OCI-LY7 (cell line): ENCODE measurements around the gene CHCHD5. TPM values are rescaled to one million over a fixed set of nuclear protein-coding genes. Genes with fewer than 3 reads are reported as not detected.
A peak's percentile ranks its signal among the peaks of the same experiment; 100 is the strongest.
"Not testable (repeated sequence)": the region's sequence is repeated elsewhere in the genome, so short reads cannot be mapped to it uniquely, and the experiment has no call there.

Experiments
- Bru-seq: library from RNA; stranded (reverse); fragments of 400-500 nt; gene quantifications from one replicate; lab custom pipeline; 2021; lab: Mats Ljungman, UMichigan
- BruChase-seq, 2 experiments: library from RNA; stranded (reverse); fragments of 400-500 nt; gene quantifications; one replicate each; lab custom pipeline; 2021; lab: Mats Ljungman, UMichigan
- BruUV-seq: library from RNA; stranded (reverse); fragments of 400-500 nt; replicated peaks from 2 replicates; lab custom pipeline; 2021; lab: Mats Ljungman, UMichigan
- CTCF ChIA-PET: fragments of 300-600 bp; sonication (Branson Sonifier 250); formaldehyde crosslinking; loops from one replicate; lab custom pipeline; 2022; ENCODE audit warnings: antibody characterized with exemption; ENCODE audit not compliant: unreplicated experiment; lab: Charles Lee
- POLR2A ChIA-PET: fragments of 300-600 bp; sonication (Branson Sonifier 250); formaldehyde crosslinking; loops from one replicate; lab custom pipeline; 2022; ENCODE audit warnings: antibody characterized with exemption; lab: Charles Lee
- DNase-seq: peaks from one replicate; pipeline ENCODE4 v3.0.0-alpha.2; 2015; ENCODE audit warnings: low spot score
- H2AFZ ChIP-seq: fragments of 200-600 bp; sonication (generic), shearing (Covaris generic); 2 replicates; pipeline ENCODE4 v1.6.1; 2014; ENCODE audit warnings: mild to moderate bottlenecking, antibody characterized with exemption, low read length, moderate library complexity
- H3K27ac ChIP-seq: fragments of 200-600 bp; sonication (generic); 2 replicates; pipeline ENCODE4 v1.5.1; 2014; ENCODE audit warnings: mixed run types, low read depth, mild to moderate bottlenecking, moderate library complexity, low read length, inconsistent platforms; ENCODE audit not compliant: poor library complexity, severe bottlenecking
- H3K36me3 ChIP-seq: fragments of 200-600 bp; sonication (generic); 2 replicates; pipeline ENCODE4 v1.6.1; 2014; ENCODE audit warnings: mild to moderate bottlenecking, antibody characterized with exemption, low read length, moderate library complexity, mixed read lengths; ENCODE audit not compliant: insufficient read depth
- H3K4me1 ChIP-seq: fragments of 200-600 bp; sonication (generic); 2 replicates; pipeline ENCODE4 v1.5.1; 2014; ENCODE audit warnings: mild to moderate bottlenecking, low read length; ENCODE audit not compliant: insufficient read depth, poor library complexity, severe bottlenecking
- H3K4me2 ChIP-seq: fragments of 200-600 bp; sonication (generic); 2 replicates; pipeline ENCODE4 v1.6.1; 2014; ENCODE audit warnings: mild to moderate bottlenecking, low read length
- H3K4me3 ChIP-seq: fragments of 200-600 bp; sonication (generic); 2 replicates; pipeline ENCODE4 v1.5.1; 2014; ENCODE audit warnings: mild to moderate bottlenecking, low read depth, low read length; ENCODE audit not compliant: poor library complexity, severe bottlenecking
- H3K79me2 ChIP-seq: fragments of 200-600 bp; sonication (generic); 2 replicates; pipeline ENCODE4 v1.6.1; 2016; ENCODE audit warnings: low read depth, mild to moderate bottlenecking, low read length, moderate library complexity, mixed read lengths; ENCODE audit not compliant: insufficient read depth
- H3K9me2 ChIP-seq: fragments of 200-600 bp; sonication (generic); 2 replicates; pipeline ENCODE4 v1.6.1; 2016; ENCODE audit warnings: mild to moderate bottlenecking, low read length, mixed read lengths; ENCODE audit not compliant: insufficient read depth
- H3K9me3 ChIP-seq: fragments of 200-600 bp; sonication (generic); 2 replicates; pipeline ENCODE4 v1.6.1; 2014; ENCODE audit warnings: mild to moderate bottlenecking, mixed run types, low read length, mixed read lengths
- H4K20me1 ChIP-seq: fragments of 200-600 bp; sonication (generic); 2 replicates; pipeline ENCODE4 v1.6.1; 2014; ENCODE audit warnings: mild to moderate bottlenecking, antibody characterized with exemption, low read length, moderate library complexity, mixed read lengths; ENCODE audit not compliant: insufficient read depth
- CTCF ChIP-seq: fragments of 200-600 bp; sonication (generic); conservative IDR thresholded peaks from 2 replicates; pipeline ENCODE4 v1.5.1; 2014; ENCODE audit warnings: mild to moderate bottlenecking, antibody characterized with exemption, low read length, moderate library complexity, mixed read lengths
- EZH2phosphoT487 ChIP-seq: fragments of 200-600 bp; sonication (generic); IDR thresholded peaks from 2 replicates; pipeline ENCODE4 v1.6.1; 2018; ENCODE audit warnings: low read depth, borderline replicate concordance, mild to moderate bottlenecking, mixed run types, antibody characterized with exemption, low read length, moderate library complexity, mixed read lengths
- intact Hi-C: fragments of 100-400 bp; cut with micrococcal nuclease; formaldehyde crosslinking; loops from one replicate; pipeline ENCODE4 v1.10.0; 2022; ENCODE audit not compliant: unreplicated experiment
- long read RNA-seq: library from polyadenylated mRNA; stranded (forward); transcript quantifications from one replicate; pipeline ENCODE4 v2.0.0, GENCODE V29; 2022
- total RNA-seq, 2 experiments: library from RNA; depleted of rRNA in 1 of 2; stranded (reverse); fragments of >200 nt in 1 of 2; shearing (Covaris generic) in 1 of 2; gene quantifications; 2 replicates each; pipeline ENCODE4 v1.2.3, GENCODE V29; 2014 to 2022

The CHCHD5 gene
- total RNA-seq (2014; rRNA removed; shearing (Covaris generic)): 22.3 and 22.5 TPM in 2 replicates
- 36.0 and 37.3 TPM in 2 replicates for total RNA-seq (2022)
- percentile 69 among the genes with signal in this experiment for Bru-seq, nascent RNA
- BruChase-seq, experiment 1, labeled RNA remaining after a 6-hour chase: percentile 67 among the genes with signal in this experiment
- percentile 58 among the genes with signal in this experiment for BruChase-seq, experiment 2, labeled RNA remaining after a 2-hour chase
- long read RNA-seq, transcript CHCHD5-201 (4 exons, 691 nt): major isoform, 55 of 61 reads
- long read RNA-seq, partial matches to known transcripts: 1 of 61 reads
- long read RNA-seq, other reads (novel, unspliced or antisense): 4 of 61 reads

- H3K27ac ChIP-seq: peak within 1 kb of the TSS; percentile 76
- POLR2A ChIA-PET: interaction anchor here (0.5 to 1.6 kb wide), 3 partner anchors 9 to 1311 kb away, joined by 3 to 5 read pairs (median 3); no protein-coding TSS in a partner anchor
- no peaks in the 10 kb centered on the region for H4K20me1 ChIP-seq
- intact Hi-C loops: loop anchor here (1.0 to 5.0 kb wide), 4 partner anchors 42 to 530 kb away; partner anchors contain the start of genes POLR1B, TMEM87B and ZC3H8
- H3K4me1 ChIP-seq: peaks cover 27% of the 10 kb centered on the region
- peaks cover 4% of the 10 kb centered on the region; the same call in 1 of the 2 replicates for H3K36me3 ChIP-seq
- H3K4me3 ChIP-seq: peak within 1 kb of the TSS; percentile 75
- DNase-seq: peak; percentile 95
- peak within 1 kb of the TSS; percentile 87 for H2AFZ ChIP-seq
- TF ChIP-seq EZH2phosphoT487: no peak
- no peak for TF ChIP-seq CTCF
- no peaks in the 10 kb centered on the region for H3K9me3 ChIP-seq
- peak within 1 kb of the TSS; percentile 91 for H3K4me2 ChIP-seq
- H3K9me2 ChIP-seq: no peaks in the 10 kb centered on the region
- CTCF ChIA-PET: interaction anchor here (0.6 to 1.4 kb wide), 3 partner anchors 10 to 99 kb away, joined by 3 to 5 read pairs (median 3); no protein-coding TSS in a partner anchor
- H3K79me2 ChIP-seq: peaks cover 8% of the 10 kb centered on the region; the same call in 1 of the 2 replicates
- BruUV-seq: TSS peak; percentile 74
Observed at GRCh38 chr2:112584134-112584890, at the start of gene CHCHD5. Gene CHCHD5 (plus strand): TSS chr2:112584609. CDS start chr2:112584648, 39 bp downstream.

- no TSS peak for BruUV-seq
- DNase-seq: no peak
- no peak overlapping the region for H2AFZ ChIP-seq
Observed at GRCh38 chr2:112534826-112535225, 49.6 kb upstream of the CHCHD5 start.

GRCh38 chr2:112536665-112537064 is 47.7 kb upstream of the CHCHD5 start:
- POLR2A ChIA-PET, intact Hi-C loops, BruUV-seq, H3K4me1 ChIP-seq, H3K79me2 ChIP-seq, H3K27ac ChIP-seq, H3K9me3 ChIP-seq, H3K4me2 ChIP-seq, DNase-seq, H3K4me3 ChIP-seq, CTCF ChIA-PET, H4K20me1 ChIP-seq, H2AFZ ChIP-seq, H3K9me2 ChIP-seq: not testable (repeated sequence)
- peaks cover 18% of the 10 kb centered on the region for H3K36me3 ChIP-seq

More at GRCh38 chr2:112534826-112535225, 49.6 kb upstream of the CHCHD5 start:
- Histone ChIP-seq H3K4me1 (no peaks in the 10 kb centered on the region), H3K9me2 (no peaks in the 10 kb centered on the region), H3K27ac (no peak overlapping the region), H3K4me2 (no peak overlapping the region), H3K79me2 (no peaks in the 10 kb centered on the region), H4K20me1 (no peaks in the 10 kb centered on the region), H3K36me3 (peaks cover 34% of the 10 kb centered on the region), H3K4me3 (no peak overlapping the region), H3K9me3 (no peaks in the 10 kb centered on the region)
- ChIA-PET POLR2A (interaction anchor here (0.5 to 0.7 kb wide), 3 partner anchors 37 to 375 kb away, joined by 3 to 13 read pairs (median 4); no protein-coding TSS in a partner anchor), CTCF (no interaction called here)
- TF ChIP-seq CTCF (no peak), EZH2phosphoT487 (no peak)
- intact Hi-C loops: no loop called here
